Stimulated activated CD4-positive, alpha-beta T cell treated with anti-CD3 and anti-CD28 coated beads, Interleukin-4, amount 100 ng/mL, for 24 hours (primary cell): ENCODE results near the gene PKP3.
A peak's percentile ranks its signal among the peaks of the same experiment; 100 is the strongest.
"Not testable (repeated sequence)": the region's sequence is repeated elsewhere in the genome, so short reads cannot be mapped to it uniquely, and the experiment has no call there.

ENCODE experiments used
- DNase-seq: peaks from one replicate; pipeline ENCODE4 v3.0.0-alpha.2; 2020

The PKP3 gene

DNA sequence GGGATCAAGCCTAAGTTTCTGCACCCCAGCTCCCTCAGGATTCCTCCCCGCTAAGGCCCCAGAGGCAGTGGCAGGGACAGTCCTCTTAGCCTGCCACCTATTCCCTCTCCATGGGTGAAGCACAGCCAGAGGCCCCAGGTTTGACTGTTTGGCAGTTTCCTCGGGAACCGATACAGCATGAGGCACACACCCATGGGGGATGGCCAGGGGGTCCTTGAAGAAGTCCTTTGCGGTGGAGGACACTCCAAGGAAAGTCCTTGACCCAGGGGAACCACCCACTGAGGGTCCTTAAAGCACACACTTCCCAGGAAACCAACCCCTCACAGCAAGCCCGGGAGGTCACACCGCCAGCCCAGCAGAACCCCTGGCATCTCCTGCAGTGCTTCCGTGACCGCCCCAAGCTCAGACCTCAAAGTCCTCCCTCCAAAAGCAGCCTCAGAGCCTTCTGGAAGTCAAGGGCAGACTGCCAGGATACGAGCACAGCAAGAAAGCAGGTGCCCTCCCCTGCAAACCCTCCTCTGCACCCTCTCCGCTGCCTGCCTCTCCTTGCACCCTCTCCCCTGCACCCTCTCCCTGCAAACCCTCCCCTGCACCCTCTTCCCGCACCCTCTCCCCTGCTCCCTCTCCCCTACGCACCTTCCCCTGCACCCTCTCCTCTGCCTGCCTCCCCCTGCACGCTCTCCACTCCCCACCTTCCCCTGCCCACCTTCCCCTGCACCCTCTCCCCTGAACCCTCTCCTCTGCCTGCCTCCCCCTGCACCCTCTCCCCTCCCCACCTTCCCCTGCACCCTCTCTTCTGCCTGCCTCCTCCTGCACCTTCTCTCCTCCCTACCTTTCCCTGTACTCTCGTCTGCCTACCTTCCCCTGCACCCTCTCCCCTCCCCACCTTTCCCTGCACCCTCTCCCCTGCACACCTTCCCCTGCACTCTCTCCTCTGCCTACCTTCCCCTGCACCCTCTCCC, 19.4 kb downstream of the PKP3 start:
- DNase-seq: no peak

DNA sequence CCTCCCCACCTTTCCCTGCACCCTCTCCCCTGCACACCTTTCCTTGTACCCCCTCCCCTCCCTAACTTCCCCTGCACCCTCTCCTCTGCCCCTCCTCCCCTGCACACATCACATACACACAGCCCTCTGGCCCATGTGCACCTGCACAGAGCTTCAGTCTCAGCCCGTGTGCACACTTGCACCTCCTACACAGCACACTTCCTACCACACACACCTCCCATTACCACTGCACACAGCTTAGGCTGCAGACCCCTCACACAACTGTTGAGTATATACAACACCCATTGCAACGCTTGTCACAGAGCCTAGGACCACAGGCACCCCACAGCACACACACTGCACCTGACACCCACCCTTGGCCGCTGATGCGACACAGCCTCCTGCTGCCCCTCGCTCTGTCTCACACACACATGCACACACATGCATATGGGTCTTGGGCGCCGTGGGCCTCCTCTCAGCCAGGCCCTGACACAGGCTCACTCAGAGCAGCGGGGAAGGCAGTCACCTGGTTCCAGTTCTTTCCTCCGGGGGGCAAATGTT, 20.4 kb downstream of the PKP3 start:
- DNase-seq: no peak

DNA sequence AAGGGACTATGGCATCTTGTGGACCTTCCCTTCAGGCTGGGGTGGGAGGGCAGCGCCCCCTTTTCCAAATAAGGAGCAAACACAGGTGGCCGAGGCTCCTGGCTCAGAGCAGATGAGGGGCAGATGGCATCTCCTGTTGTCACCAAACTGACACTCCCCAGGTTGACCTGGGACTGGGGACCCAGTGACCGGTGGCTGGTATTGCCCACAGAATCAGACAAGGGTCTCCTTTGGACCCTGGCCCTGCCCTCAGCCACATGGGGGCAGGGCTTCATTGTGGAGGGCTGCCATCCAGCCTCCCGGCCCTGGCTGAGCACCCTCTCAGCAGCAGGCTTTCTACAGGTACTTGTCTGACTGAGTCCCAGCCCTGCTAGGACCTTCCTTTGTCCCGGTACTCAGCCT, 21.6 kb downstream of the PKP3 start:
- DNase-seq: no peak

DNA sequence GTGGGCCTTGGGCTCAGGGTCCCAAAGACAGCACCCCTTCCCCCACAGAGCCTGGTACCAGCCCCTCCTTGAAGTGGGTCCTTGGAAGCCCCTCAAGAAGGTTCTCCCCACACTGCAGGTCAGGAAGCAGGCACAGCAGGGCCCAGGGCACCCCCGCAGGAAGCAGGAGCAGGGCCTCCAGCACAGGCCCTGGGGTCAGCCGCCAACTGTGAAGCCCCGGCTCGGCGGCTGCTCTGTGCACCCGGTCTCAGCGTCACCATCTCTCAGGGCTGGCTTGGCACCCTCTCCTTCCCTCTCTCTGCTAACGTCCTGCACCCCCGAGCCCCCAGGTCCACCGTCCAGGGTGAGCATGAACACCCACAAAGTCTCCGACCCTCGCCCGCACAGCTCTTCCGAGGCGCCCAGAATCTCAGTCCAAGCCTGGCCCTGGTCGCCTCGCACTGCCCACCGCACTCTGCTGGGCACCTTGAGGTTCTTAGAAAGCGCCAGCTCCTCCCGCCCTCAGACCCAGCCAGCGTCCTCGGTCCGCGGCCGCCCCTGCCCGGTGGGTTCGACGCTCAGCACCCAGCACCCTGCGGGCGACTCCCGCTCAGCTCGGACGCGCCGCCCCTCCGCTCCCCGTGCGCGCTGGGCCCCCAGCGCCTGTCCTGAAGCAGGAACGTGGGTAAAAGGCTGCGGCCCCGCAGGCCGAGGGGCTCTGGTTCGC, 22.2 kb downstream of the PKP3 start:
- DNase-seq: no peak

DNA sequence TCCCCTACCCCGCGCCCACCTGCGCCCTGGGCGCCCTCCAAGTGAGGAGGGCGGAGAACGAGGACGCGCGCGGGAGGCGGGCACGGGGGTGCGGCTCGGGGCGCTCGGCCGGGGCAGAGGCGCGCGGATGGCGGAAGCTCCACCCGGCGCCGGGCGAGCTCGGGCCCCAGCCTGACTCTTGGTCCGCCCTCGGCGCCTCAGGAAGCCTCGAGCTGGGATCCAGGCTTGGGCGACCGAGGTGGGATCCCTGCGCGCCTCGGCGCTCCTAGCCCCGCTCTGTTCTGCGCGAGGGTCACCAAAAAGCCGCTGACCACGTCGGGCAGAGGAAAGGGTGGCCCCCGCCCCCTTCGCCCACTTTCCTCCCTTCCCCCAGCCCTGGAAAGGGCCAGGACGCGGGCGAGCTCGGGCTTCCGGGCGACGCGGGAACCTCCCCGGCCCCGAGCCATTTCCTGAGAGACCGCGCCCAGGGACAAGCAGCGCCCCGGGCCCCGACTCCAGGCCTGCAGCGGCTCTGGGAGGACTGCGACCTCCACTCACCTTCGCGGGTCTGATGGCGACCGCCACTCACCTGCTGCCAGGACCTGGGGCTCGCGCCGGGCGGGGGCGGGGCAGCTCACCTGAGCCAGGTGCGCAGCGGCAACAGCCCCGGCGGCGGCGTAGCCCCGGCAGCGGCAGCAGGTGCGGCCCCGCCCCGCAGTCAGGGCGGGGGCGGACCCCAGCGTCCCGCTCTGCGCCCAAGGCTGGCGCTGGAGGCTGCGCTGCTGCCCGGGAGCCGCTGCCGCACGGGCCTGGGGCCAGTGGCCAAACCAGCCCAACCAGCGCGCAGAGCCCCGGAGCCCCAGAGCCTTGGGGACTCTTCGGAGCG, 23.0 kb downstream of the PKP3 start:
- no peak for DNase-seq

DNA sequence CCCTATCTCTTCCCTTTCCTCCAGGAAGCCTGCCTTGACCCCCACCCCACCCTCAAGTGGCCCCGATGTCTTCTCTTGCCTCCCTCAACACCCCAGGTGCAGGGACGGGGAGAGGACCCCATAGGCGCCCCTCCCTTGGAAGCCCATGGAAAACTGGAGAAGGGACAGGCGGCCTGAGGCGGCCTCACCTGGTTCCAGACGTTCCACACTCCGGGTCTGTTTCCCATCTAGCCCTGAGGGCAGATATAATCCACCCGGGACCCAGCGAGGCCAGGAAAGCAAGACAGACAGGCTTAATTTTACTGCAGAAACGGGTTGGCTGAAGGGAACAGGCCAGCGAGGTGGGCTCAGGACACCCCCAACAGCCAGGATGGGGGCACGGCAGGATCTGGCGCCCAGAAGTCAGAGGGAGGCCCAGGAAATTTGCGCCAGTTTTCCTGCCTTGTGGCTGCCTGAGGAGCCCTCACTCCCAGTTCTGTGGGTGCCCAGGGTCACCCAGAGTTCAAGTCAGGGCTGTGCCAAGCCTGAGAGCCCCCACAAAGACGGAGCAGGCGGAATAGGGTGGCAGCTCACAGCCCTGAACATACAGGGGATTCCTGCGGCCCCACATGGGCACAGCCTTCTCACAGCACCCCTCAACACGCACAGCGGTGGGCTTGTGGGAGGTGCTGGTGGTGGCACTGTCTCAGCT, 23.8 kb downstream of the PKP3 start:
- DNase-seq: no peak

DNA sequence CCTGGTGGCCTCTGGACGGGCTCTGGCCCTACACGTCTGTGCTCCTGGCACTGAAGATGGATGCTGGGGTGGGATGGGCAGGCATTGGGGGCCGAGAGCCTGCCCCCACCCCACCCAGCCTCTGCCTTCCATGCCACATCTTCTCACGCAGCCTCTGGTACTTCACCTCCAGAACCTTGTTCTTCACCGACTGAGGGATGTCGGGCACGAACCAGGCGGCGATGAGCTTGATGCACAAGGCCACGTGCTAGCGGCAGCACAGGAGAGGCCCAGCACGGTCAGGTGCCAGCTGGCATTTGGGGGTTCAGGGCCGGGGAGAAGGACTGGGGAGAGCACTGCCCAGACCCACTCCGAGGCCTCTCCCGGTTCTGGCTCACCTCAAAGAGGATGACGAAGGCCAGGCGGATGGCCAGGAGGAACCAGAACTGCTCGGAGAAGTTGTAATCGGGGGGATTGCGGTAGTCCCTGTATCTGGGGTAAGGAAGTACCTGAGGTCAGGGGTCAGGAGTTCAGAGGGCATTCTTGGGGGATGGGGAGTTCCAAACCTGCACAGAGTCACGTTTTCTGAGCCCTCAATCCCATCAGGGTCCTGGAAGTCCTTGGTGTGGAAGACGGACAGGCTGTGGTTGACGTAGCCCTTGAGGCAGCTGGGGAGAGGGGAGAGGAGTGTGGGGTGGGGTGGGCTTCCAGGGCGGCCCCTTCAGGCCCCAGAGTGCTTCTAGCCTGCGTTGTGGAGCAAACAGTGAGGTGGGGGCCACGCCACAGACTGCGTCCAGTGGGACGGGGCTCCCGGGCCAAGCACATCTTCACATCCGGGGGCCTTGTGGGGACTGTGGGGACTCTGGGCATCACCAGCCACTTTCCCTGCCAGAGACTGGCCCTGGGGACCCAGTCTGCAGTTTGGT, 24.6 kb downstream of the PKP3 start:
- no peak for DNase-seq

DNA sequence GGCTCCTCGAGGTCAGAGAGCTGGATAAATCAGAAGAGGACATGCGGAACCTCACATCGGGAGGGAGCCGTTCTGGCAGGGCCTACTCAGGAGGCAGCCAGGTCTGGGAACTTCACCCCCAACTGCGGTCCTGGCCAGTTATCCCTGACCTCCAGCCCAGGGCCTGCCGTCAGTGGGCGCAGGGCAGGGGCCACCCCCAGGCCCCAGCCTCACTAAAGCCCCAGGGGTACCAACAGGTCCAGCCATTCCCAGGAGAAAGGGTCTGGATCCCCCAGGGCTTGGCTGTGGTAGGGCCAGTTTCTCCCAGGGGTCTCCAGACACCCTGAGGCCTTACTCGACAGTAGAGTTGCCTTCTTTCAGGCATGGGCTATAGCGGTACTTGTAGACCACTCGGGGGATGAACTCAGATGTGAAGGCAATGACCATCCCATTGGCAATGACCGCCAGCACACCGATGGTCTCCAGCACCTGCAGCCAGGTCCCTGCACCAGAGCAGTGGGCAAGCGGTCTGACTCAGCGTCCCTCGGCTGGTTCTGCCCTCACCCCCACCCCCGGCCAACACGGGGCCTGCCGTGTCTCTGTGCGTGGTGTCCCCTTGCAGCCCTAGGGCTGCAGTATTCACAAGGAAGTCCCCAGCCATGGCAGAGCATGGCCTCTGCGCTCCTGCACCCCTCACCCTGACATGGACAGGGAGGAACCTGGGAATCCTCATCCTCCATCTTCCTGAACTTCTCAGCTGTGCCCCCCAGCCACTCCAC, 25.4 kb downstream of the PKP3 start:
- no peak for DNase-seq

DNA sequence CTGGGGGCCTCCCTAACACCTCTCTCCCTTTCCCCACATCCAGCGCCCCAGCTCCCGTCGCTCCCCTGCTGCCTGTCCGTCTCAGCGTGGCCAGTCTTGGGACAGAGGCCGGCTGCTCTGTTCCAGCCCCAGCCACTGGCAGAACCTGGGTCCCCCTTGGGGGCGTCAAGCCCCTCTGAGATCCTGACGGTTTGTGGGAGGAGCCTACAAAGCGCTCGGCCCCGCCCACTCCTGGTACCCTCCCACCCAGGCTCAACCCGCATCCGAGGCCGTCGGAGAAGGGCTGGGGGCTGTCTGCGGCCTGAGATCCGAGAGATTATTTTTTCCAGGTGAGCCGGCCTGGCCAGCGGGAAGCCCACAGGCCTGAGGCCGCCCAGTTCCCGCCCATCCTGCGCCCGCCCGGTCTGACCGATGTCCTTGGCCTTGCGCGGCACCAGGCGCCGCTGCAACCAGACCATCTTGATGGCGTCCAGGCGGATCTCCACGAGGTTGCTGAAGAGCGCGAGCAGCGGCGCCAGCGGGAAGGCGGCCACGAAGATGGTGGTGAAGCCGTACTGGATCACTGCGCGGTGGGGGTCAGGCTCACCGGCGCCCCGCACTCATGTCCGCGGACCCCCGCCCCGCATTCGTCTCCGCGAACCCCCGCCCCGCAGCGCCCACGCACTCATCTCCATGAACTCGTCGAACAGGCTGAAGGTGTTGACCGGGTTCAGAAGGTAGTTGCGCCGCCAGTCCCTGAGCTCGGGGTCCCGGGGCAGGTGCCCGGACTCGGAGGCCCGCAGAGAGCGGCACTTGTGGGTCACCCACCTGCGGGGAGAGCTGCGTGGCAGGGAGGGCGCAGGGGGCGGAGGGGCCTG, 26.3 kb downstream of the PKP3 start:
- DNase-seq: peak; percentile 3

DNA sequence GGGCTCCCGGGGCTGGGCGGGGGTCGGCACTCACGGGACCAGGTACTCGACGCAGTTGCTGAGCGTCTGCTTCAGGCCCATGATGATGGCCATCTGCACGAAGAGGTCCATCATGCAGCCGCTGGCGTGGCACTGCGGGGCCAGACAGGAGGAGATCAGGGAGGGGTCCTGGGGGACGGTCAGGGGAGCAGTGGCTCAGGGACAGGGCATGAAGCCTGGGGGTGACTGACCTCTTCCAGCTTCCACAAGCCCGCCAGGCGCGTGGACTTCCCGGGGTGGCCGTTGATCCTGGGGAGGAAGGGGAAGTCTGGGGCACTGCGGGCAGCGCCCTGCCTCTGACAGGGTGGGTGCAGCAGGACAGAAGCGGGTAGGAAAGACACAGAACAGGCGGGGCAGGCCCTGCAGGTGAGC, 26.9 kb downstream of the PKP3 start:
- peak; percentile 2 for DNase-seq

DNA sequence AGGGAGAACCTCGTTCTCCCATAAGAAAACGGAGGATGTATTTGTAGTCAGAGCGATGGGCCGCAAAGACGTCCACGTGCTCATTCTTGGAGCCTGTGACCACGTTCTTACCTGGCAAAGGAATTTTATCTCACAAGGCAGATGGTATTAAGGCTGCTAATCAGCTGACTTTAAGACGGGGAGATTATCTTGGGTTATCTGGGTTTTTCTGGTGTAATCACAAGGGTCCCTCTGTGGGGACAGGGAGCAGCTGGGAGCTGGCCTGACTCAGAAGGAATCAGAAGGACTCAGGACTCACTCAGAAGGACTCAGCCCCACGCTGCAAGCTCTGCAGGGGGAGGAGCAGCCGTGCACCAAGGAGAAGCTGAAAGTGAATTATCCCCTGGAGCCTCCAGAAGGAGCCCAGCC, 28.2 kb downstream of the PKP3 start:
- DNase-seq: peak; percentile 1

DNA sequence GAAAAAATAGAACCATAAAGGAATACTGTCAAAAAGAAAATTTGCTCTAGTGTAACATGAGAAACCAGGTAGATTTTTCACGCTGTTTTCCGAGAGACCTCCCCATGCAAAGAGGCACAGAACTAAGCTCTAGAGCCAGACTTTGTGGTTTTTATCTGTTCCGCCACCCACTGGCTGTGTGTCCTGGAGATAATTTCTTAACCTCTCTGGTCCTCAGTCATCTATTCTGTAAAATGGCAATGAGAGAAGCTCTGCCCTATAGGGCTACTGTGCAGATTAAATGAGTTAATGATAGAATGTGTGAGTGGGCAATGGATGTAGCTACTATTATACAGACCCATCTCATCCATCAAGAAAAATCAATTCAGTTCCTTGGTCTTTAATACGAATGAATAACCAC, 30.2 kb downstream of the PKP3 start:
- DNase-seq: no peak

DNA sequence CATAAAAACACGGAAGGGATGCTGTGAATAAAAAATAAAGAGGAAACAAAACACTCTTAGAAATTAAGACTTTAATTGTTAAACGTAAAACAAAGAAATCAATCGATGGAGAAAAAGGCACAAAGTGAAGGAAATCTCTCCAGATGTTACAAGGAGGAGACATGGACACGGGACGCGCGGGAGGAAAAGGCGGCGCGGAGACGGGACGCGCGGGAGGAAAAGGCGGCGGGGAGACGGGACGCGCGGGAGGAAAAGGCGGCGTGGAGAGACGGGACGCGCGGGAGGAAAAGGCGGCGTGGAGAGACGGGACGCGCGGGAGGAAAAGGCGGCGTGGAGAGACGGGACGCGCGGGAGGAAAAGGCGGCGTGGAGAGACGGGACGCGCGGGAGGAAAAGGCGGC, 30.8 kb downstream of the PKP3 start:
- DNase-seq: not testable (repeated sequence)

DNA sequence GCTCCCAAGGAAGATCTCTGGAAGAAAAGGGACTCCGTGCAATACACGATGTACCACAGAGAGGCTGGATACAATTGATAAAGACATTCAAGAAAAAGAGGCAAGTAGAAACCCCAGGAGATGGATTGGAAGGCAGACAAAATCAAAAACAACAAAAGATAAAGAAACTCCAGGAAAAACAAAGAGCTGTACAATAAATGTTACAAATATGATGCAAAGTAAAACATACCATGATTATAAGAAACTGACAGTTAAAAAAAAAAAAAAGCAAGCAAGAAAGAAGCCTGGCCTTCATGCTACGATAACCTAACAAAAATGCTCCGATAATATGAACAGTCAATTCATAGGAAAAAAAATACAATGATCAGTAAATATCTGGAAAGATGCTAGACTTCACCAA, 31.3 kb downstream of the PKP3 start:
- no peak for DNase-seq

DNA sequence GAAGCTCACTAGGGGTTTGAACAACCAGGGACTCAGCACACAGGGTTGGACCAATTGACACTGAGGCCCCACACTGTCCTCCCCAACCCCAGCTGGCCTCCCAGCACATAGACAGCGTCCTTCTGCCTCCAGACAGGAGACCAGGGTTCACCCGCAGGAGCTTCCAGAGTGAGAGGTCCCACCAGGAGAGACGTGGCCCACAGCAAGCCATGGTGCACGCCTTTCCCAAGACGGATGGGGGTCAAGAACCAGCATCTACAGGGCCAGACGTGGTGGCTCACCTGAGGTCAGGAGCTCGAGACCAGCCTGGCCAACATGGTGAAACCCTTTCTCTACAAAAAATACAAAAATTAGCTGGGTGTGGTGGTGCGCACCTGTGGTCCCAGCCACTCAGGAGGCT, 32.8 kb downstream of the PKP3 start:
- DNase-seq: no peak

DNA sequence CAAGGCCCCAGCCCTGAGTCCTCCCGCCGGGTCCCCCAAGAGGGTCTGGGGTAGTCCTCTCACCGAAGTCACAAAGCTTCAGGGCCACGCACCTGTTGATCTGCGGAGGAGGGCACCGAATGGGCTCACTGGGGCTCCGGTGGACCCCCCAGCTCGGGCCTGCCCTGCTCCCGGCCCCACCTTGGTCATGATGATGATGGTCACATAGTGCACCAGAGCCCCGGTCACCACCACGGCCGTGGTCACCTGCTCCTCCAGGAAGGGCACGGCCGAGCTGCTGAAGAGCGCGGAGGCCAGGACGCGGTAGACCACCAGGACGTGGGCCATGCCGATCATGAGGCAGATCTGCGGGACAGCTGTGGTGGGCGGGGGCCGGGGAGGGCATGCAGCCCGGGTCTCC, 34.3 kb downstream of the PKP3 start:
- DNase-seq: no peak

DNA sequence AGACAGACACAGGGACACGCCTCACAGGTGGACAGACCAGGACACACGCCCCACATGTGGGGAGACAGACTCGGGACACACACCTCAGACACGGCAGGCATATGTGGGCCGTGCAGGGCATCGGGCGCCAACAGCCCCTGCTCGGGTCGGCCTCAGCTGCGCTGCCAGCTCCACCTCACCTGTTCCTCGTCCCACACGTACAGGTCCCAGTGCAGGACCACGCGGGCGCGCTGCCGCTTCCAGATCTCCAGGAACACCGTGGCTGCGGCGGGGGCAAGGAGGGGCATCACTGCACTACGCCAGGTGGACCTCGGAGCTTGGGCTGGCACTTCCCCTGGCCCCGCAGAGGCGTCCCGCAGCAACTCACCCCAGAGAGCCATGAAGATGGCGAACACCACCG, 35.4 kb downstream of the PKP3 start:
- DNase-seq: no peak

DNA sequence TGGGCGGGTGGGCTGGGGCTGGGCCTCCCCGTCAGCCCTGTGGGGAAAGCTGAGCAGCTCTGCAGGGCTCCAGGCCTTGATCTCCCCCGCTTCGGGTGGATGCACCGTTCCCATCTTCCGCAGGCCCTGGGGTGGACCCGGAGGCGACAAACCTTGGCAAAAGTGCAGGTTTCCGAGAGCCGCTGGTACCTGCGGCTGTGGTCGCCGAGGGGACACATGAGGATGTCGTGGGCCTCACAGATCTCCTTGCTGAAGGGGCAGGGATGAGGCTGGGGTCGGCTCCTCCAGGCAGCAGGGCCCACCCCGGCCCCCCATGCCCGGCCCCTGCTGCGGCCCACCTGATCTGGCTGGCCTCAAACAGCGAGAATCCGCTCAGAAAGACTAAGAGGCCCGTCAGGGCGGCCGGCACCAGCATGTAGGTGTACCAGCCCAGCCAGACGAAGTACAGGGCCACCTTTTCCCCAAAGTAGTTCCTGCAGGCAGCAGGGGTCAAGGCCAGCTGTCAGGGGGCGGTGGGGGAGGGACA, 36.0 kb downstream of the PKP3 start:
- DNase-seq: no peak

DNA sequence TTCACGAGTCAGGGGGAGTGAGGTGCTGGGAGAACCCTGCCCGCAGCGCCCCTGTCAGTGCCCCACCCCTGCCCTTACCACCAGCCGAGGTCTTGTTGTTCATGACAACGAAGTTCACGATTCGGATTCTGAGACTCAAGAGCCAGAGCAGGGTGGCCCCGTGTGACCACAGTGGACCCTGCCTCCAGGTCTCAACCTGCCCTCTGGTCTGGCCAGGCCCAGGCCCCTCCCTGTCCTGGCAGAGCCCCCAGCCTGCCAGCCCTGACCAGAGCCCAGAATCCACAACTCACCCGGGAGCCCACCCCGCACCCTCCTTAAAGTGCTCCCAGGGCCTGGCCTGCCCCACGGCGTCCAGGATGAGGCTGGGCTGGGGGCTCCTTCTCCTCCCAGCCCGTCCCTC, 37.9 kb downstream of the PKP3 start:
- DNase-seq: no peak
